Pulmonary artery endothelial cell (primary cell): Measurements from ENCODE around the gene PDGFC. TPM values are rescaled to one million over a fixed set of nuclear protein-coding genes. Genes with fewer than 3 reads are reported as not detected.

ENCODE experiments used
- DNase-seq: peaks from one replicate; pipeline ENCODE4 v3.0.0-alpha.2; 2011; ENCODE audit warnings: low read depth, low spot score
- total RNA-seq: library from RNA; depleted of rRNA; stranded (reverse); fragments of >200 nt; gene quantifications from 2 replicates; pipeline ENCODE4 v1.2.3, GENCODE V29; 2014

The PDGFC gene
- 9.8 and 11.7 TPM in 2 replicates for total RNA-seq

DNA sequence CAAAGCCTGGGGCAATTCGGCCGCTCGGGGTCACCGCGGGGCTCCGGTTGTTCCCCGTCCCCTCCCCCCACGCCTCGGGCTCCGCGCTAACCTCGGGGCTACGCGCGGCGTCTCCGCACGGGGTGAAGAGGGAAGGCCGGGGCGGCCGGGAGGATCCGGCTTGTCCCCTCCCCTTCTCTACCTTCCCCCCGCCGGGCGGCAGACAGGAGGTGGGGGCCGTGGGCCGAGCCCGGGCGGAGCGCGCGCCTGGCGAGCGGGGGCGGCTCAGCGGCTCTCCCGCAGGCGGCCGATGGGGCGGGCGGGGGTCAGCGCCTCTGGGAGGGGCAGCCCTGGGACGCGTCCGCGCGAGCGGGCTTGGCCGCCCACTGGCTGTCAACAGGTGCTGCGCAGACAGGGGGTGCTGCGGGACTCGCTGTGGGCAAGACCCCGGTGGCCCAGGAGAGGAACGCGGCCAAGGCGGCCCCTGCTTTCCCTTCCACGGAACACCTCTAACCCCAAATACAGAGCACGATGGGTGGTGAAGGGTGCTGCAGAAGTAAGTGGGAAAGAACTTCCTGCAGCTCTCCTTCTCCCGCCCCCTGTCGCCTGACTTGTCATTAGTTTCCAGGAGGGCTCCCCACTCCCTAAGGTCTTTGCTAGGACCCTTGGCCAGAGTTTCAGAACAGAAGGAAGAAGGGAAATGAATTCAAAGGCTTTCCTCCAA lies at the start of gene PDGFC:
TSS of gene PDGFC (minus strand) at position 124 of the 703 bp plus-strand sequence. CDS start 896 bp downstream, outside the sequence.
- DNase-seq: no peak

DNA sequence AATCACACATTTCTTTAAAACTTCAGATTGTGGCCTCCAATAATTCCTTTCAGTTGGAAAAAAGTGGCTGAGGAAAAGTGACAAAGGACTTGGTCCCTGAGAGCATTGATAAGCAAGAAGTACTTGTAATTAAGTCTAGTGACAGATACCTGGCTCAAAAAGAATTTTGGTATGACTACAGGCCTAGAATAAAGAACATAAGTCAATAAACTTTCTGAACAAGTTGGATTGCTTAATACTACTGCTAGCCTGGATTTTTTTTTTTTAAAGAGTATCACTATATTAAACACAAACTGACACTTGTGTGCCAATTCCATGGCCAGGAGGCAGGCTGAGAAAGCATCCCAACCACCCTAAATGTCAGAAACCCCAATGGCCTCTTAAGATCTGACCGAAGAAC lies 49.3 kb upstream of the PDGFC start:
- DNase-seq: no peak

DNA sequence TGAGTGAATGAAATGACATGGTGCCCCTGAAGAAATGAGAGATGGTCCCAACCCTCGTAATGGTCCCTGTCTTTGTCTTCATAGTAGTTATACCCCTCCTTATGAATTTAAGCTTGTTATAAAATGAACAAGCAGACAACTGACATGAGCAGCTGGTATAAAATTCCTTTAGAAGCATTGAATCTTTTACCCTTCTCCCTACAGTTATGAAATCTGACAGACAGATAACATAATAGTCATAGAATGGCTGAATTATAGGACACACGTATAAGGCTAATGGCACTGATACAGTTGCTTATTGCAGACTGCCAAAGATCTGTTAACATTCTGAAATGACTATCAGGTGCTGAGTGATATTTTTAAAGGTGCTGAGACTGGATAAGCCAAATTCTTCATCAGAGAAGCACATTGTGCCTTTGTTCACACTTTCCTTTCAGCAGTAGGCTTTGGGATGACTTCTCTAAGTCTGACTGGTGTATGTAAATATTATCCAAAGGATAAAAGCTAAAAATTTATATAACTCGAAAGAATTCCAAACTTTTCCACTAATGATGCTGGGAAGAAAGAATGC lies 47.4 kb upstream of the PDGFC start:
- no peak for DNase-seq

GRCh38 chr4:157014621-157015591 lies 43.3 kb upstream of the PDGFC start:
- DNase-seq: no peak

DNA sequence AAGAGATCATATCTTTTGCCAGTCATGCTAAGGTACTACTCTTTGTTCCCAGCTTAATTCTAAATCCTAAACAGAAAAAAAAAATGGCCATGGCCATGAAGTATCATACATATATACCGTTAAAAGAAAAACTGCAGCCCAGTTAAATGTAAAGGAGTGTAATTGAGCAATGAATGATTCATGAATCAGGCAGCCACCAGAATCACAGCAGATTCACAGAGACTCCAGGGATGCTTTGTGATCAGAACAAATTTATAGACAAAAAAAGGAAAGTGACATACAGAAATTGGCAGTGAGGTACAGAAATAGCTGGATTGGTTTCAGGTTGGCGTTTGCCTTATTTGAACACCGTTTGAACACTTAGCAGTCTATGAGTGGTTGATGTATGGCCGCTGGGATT lies 42.1 kb upstream of the PDGFC start:
- no peak for DNase-seq

DNA sequence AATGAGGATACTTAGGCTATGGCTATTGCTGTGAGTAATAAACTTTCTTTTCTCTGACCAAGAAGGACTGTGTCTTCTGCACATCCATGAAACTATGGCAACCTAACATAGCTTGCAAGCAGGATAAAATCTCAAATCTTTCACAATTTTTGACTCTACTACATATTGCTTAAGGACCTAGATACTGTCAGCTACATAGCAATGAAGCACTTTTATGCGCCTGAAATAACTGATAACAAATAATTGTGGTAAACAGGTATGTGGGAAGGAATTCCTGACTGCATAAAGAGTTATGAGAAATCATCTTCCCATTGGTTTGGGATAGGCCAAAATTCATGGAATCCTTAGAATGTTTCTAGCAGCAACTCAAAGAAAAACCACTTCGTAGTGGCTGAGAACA lies 41.2 kb upstream of the PDGFC start:
- no peak for DNase-seq

DNA sequence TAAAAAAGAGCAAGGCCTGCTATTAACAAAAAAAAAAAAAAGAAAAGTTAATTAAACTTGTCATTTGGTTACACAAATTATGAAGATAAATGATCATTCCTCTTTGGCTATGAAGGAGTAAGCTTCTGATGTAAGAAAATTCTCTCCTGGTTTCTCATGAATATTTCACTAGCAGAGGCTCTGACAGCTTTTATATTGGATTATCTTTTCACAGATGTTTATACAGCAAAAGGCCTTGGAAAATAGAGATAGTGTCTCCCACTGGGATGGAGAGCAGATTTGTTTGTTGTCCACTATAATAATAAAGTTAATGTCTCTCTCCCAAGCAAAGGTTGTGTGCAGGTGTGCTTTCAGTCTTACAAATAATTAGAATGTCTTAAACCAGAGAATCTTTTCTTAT lies 40.7 kb upstream of the PDGFC start:
- no peak for DNase-seq

- no peak for DNase-seq
Observed at GRCh38 chr4:157010630-157011029, 39.0 kb upstream of the PDGFC start.

GRCh38 chr4:157005831-157006230 lies 34.2 kb upstream of the PDGFC start:
- DNase-seq: no peak

DNA sequence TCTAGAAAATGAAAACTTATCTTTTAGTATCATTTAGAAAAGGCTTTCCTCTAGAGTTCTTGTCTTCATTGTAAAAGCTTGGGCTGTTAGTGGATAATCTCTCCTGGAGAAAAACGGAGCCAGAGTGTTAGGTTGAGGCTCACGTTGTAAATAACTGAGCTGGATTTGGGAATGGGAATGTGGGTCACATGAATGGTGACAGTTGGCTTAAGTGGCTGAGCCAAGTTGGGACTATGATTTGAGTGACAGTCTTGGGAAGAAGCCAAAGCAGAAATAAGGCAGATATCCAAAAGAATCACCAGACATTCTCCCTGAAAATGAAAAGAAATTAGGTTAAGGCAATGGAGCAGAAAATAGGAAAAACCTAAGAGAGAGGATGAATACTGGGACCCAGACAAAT lies 33.6 kb upstream of the PDGFC start:
- DNase-seq: no peak

DNA sequence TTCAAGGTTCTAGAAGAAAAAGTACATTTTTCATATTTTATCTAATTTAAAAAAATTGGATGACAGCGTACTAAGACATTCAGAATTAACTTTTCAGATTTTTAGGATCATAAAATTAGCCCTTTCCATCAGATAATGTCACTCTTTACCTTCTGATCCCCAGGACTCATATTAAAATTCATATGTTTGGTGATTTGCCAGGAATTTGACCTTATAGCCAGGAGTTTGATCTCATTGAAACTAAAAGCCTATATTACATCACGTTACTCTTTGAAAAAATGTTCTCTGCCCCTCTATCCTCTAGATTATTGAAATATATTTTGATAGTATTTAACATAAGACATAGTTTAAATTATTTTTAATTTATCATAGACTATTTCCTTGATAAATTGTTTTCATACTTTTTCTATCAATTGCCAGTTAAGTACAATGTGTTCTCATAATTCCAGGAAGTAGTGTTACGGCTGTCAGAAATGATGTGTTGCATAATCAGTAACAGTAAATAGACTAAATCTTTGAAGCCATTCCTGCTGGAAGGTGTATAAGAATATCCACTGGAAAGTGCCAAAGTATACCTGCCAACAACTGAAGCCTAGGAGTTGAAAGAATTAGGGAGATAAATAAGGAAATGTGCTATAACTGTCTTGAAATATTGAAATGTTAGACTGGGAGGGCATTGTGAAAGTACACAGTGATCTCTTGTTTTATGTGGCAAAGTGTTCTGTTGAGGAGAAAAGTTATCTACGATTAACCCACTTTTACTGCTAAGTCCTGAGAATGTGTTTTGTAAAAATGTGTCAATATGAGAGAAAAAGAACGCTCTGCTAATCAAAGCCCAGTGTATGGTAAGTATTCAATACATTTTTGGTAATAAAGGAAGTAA lies 32.9 kb upstream of the PDGFC start:
- peak; percentile 33 for DNase-seq

DNA sequence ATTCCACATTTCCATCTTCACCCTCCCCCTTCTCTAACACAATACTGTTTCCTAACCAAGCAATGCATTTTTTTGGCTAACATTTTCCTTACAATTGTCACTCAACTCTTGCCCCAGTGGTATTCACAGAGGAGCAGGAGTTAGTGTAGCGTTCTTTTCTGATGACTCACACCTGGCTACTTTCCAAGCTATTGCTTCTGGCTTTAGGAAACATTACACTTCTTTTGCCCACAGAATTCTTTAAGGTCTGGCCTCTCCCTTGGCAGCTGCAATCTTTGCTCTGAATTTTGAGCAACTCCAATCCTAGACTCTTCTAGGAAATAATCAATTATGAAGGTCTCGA lies 27.5 kb upstream of the PDGFC start:
- peak; percentile 95 for DNase-seq

DNA sequence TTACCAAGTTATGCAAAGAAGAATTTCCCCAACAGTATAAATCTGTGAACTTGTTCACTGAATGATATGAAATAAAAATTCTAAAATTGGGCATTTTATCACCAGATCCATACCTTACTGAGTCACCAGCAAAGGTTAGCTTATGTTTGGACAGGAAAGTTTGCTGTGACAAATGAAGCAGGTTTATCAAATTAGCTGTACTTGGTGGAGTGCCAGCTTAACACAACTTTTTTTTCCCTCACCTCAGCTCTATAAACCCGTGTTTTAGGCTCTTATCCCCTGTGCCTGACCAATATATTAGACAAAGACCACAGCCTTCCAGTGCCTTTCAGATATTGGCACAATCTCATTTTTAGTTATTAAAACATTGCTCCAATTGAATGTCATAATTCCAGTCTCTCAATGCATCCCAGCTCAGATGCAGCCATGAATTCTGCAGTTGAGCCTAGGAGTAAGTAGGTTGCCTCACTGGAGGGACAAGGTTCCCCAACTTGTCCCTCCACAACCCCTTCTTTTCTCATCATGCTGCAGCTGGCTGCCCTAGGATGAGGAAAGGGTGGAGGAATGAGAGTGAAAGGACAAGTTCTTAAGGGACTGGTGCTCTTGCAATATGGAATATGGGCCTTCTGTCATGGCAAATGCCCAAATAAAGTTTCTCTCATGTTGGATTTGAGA lies 27.0 kb upstream of the PDGFC start:
- DNase-seq: no peak

DNA sequence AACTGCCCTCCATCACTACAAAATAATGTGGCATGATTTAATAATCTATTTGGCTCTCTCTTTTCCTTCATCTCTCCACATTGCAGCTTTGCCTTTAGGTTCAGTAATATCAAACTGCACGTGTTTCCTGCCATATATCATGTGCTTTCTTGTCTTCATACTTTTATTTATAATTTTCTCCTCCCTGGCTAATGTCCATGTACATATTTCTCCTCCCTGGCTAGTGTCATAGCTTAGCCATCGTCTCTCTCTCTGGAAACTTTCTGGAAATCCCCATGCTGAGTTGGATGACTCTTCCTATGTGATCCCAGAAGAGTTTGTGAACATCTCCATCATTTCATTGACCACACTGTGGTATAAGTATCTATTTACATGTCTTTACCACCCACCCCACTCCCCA lies 21.3 kb upstream of the PDGFC start:
- no peak for DNase-seq

DNA sequence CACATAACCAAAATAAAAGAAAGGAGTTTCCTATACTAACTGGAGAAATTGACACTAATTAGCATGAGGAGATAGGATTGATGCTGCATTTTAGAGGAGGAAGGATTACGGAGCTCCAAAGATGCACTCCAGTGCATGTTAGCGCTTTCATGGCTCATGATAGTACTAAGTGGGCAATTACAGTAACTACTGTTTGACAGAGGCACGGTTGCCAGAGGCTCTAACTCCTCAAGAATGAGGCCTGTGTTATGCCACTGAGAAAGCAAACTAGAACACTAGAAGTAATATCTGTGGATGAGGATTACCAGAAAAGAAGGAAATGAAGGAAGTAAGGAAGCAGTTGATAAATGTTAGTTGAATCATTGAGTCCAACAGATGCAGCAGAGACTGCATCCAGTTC lies 19.6 kb upstream of the PDGFC start:
- no peak for DNase-seq

- DNase-seq: no peak
Observed at GRCh38 chr4:156983366-156983765, 11.8 kb upstream of the PDGFC start.

- DNase-seq: no peak
Observed at GRCh38 chr4:156981262-156981769, 9.7 kb upstream of the PDGFC start.

GRCh38 chr4:156977435-156978160 lies 6.0 kb upstream of the PDGFC start:
- no peak for DNase-seq

GRCh38 chr4:156976147-156976546 lies 4.5 kb upstream of the PDGFC start:
- DNase-seq: peak; percentile 58

- no peak for DNase-seq
Observed at GRCh38 chr4:156975686-156976085, 4.1 kb upstream of the PDGFC start.
